SK-N-DZ (cell line): Measurements from ENCODE around the gene SLC37A1.

Experiments used
- DNase-seq: peaks from one replicate; pipeline ENCODE4 v3.0.0-alpha.2; 2015; ENCODE audit warnings: low spot score

The SLC37A1 gene

GRCh38 chr21:42505090-42505726 is 8.4 kb upstream of the SLC37A1 start:
- DNase-seq, result no peak

GRCh38 chr21:42507418-42507817 is 6.2 kb upstream of the SLC37A1 start:
- DNase-seq, result no peak

GRCh38 chr21:42508371-42508770 is 5.3 kb upstream of the SLC37A1 start:
- DNase-seq, result no peak

- no peak for DNase-seq
Measured at GRCh38 chr21:42509244-42509643, 4.4 kb upstream of the SLC37A1 start.

GRCh38 chr21:42512346-42513034 is 1.2 kb upstream of the SLC37A1 start:
- DNase-seq, result no peak

- no peak for DNase-seq
Measured at GRCh38 chr21:42513985-42514882, 582 bp downstream of the SLC37A1 start.

- DNase-seq, result no peak
Measured at GRCh38 chr21:42514883-42515228, 1.2 kb downstream of the SLC37A1 start.

- no peak for DNase-seq
Measured at GRCh38 chr21:42515708-42516502, 2.3 kb downstream of the SLC37A1 start.

GRCh38 chr21:42518215-42518614 is 4.6 kb downstream of the SLC37A1 start:
- no peak for DNase-seq

GRCh38 chr21:42518626-42519025 is 5.0 kb downstream of the SLC37A1 start:
- DNase-seq, result no peak

GRCh38 chr21:42520628-42521253 is 7.1 kb downstream of the SLC37A1 start:
- DNase-seq, result no peak

- DNase-seq, result no peak
Measured at GRCh38 chr21:42521384-42521783, 7.7 kb downstream of the SLC37A1 start.

- no peak for DNase-seq
Measured at GRCh38 chr21:42521805-42522204, 8.2 kb downstream of the SLC37A1 start.

- no peak for DNase-seq
Measured at GRCh38 chr21:42522271-42522670, 8.6 kb downstream of the SLC37A1 start.

- no peak for DNase-seq
Measured at GRCh38 chr21:42522771-42523170, 9.1 kb downstream of the SLC37A1 start.

- DNase-seq, result no peak
Measured at GRCh38 chr21:42523211-42523610, 9.6 kb downstream of the SLC37A1 start.

GRCh38 chr21:42523941-42524340 is 10.3 kb downstream of the SLC37A1 start:
- no peak for DNase-seq

- DNase-seq, result peak; percentile 21
Measured at GRCh38 chr21:42524341-42525028, 10.8 kb downstream of the SLC37A1 start.

- DNase-seq, result no peak
Measured at GRCh38 chr21:42525029-42525581, 11.5 kb downstream of the SLC37A1 start.

- no peak for DNase-seq
Measured at GRCh38 chr21:42525676-42526378, 12.2 kb downstream of the SLC37A1 start.
